Neuronal stem cell (in vitro differentiated cells): ENCODE data around the gene PSMB2.

ENCODE experiments used
- DNase-seq: peaks from one replicate; pipeline ENCODE4 v3.0.0-alpha.2; 2013; ENCODE audit warnings: low spot score
- H2AFZ ChIP-seq: one replicate; pipeline ENCODE4 v1.6.1; 2013; ENCODE audit warnings: mild to moderate bottlenecking, low read length, inconsistent platforms
- H2AK5ac ChIP-seq: 2 replicates; pipeline ENCODE4 v1.6.1; 2013; ENCODE audit warnings: low read depth, mild to moderate bottlenecking, inconsistent platforms, low read length, moderate library complexity, mixed read lengths
- H2BK120ac ChIP-seq: 2 replicates; pipeline ENCODE4 v1.6.1; 2013; ENCODE audit warnings: low read depth, mild to moderate bottlenecking, inconsistent platforms, low read length, moderate library complexity, mixed read lengths
- H2BK12ac ChIP-seq: one replicate; pipeline ENCODE4 v1.6.1; 2013; ENCODE audit warnings: low read length, inconsistent platforms
- H2BK15ac ChIP-seq: 2 replicates; pipeline ENCODE4 v1.6.1; 2013; ENCODE audit warnings: mild to moderate bottlenecking, low read length, inconsistent platforms, mixed read lengths
- H2BK5ac ChIP-seq: one replicate; pipeline ENCODE4 v1.6.1; 2013; ENCODE audit warnings: inconsistent platforms, mild to moderate bottlenecking, low read length, moderate library complexity
- H3K14ac ChIP-seq: one replicate; pipeline ENCODE4 v1.6.1; 2013; ENCODE audit warnings: low read length, inconsistent platforms
- H3K18ac ChIP-seq: 2 replicates; pipeline ENCODE4 v1.6.1; 2013; ENCODE audit warnings: low read length, inconsistent platforms
- H3K23ac ChIP-seq: 2 replicates; pipeline ENCODE4 v1.6.1; 2013; ENCODE audit warnings: low read depth, mild to moderate bottlenecking, mixed read lengths, low read length, inconsistent platforms; ENCODE audit not compliant: poor library complexity
- H3K27ac ChIP-seq: replicated peaks from 3 replicates; pipeline ENCODE4 v1.5.1; 2013; ENCODE audit warnings: low read length, inconsistent platforms
- H3K27me3 ChIP-seq, 3 experiments: 2 replicates each; pipeline ENCODE4 v1.6.1; 2013; ENCODE audit warnings: low read length in 3 of 3, mild to moderate bottlenecking in 2 of 3, inconsistent platforms in 1 of 3, low read depth in 1 of 3, mixed read lengths in 1 of 3, moderate library complexity in 1 of 3; ENCODE audit not compliant: control insufficient read depth in 3 of 3, insufficient read depth in 3 of 3
- H3K36me3 ChIP-seq, 2 donors: replicated peaks in 1 of 2; 2 replicates each; pipeline ENCODE4 v1.6.1; 2013; ENCODE audit warnings: low read length in 2 of 2; ENCODE audit not compliant: control insufficient read depth in 2 of 2, insufficient read depth in 2 of 2
- H3K4ac ChIP-seq: 2 replicates; pipeline ENCODE4 v1.6.1; 2013; ENCODE audit warnings: inconsistent platforms, mild to moderate bottlenecking, low read length, moderate library complexity
- H3K4me1 ChIP-seq, 2 donors: 1 replicate in 1 of 2; 2 replicates in 1 of 2; pipeline ENCODE4 v1.6.1; 2013; ENCODE audit warnings: low read length in 2 of 2, low read depth in 1 of 2; ENCODE audit not compliant: control insufficient read depth in 2 of 2, insufficient read depth in 1 of 2
- H3K4me2 ChIP-seq: one replicate; pipeline ENCODE4 v1.6.1; 2013; ENCODE audit warnings: mild to moderate bottlenecking, low read length, inconsistent platforms; ENCODE audit not compliant: insufficient read depth, poor library complexity, severe bottlenecking
- H3K4me3 ChIP-seq, 2 donors: 2 replicates each; pipeline ENCODE4 v1.5.1; 2013; ENCODE audit warnings: low read length in 2 of 2, mild to moderate bottlenecking in 2 of 2, inconsistent platforms in 1 of 2, moderate library complexity in 1 of 2
- H3K79me1 ChIP-seq: one replicate; pipeline ENCODE4 v1.6.1; 2013; ENCODE audit warnings: low read depth, mild to moderate bottlenecking, inconsistent platforms, low read length, moderate library complexity
- H3K9ac ChIP-seq: one replicate; pipeline ENCODE4 v1.6.1; 2013; ENCODE audit warnings: mild to moderate bottlenecking, low read depth, low read length, inconsistent platforms; ENCODE audit not compliant: poor library complexity
- H3K9me3 ChIP-seq, 2 donors: replicated peaks in 1 of 2; 2 replicates each; pipeline versions ENCODE3 to v1.6.1; 2013; ENCODE audit warnings: low read length in 2 of 2, mild to moderate bottlenecking in 2 of 2, inconsistent platforms in 1 of 2, low read depth in 1 of 2, mixed read lengths in 1 of 2, moderate library complexity in 1 of 2; ENCODE audit not compliant: control insufficient read depth in 2 of 2, insufficient read depth in 1 of 2
- H4K8ac ChIP-seq: one replicate; pipeline ENCODE4 v1.6.1; 2013; ENCODE audit warnings: low read depth, mild to moderate bottlenecking, inconsistent platforms, low read length, moderate library complexity
- H4K91ac ChIP-seq: one replicate; pipeline ENCODE4 v1.6.1; 2013; ENCODE audit warnings: low read length, low read depth, mild to moderate bottlenecking, inconsistent platforms; ENCODE audit not compliant: poor library complexity
- WGBS, 2 donors: extraction: QIAGEN DNeasy Blood & Tissue Kit; methylation state at CpG; one replicate each; pipeline ENCODE4 v1.1.7; 2013; ENCODE audit warnings: missing lambda C conversion rate in 2 of 2, mixed read lengths in 1 of 2; ENCODE audit not compliant: insufficient read length in 2 of 2, insufficient replicate concordance in 1 of 2; ENCODE audit errors: extremely low coverage in 2 of 2; 5-methylcytosine and 5-hydroxymethylcytosine counted together

The PSMB2 gene

GRCh38 chr1:35564037-35564883, 77.1 kb downstream of the PSMB2 start:
- H3K79me1 ChIP-seq = peaks cover 2% of the 10 kb centered on the region
- peak overlapping the region; percentile 7 for H3K9ac ChIP-seq
- DNase-seq = peak; percentile 86
- no peak overlapping the region for H3K27ac ChIP-seq
- H2BK15ac ChIP-seq = no peak overlapping the region
- no peak overlapping the region for H4K8ac ChIP-seq
- H3K4me2 ChIP-seq = no peak overlapping the region
- H3K4me3 ChIP-seq = peak overlapping the region in 1 of 2 donors; percentile 13
- no peaks in the 10 kb centered on the region for H3K9me3 ChIP-seq
- no peak overlapping the region for H2BK12ac ChIP-seq
- WGBS, 2 donors = no CpG with 5 or more reads among the region's 9 CpGs
- H2BK120ac ChIP-seq = no peak overlapping the region
- H2AK5ac ChIP-seq = no peak overlapping the region
- peaks cover 23 to 55% of the 10 kb centered on the region in 2 donors for H3K36me3 ChIP-seq
- peaks cover 1 to 2% of the 10 kb centered on the region in 2 donors for H3K4me1 ChIP-seq
- no peak overlapping the region for H3K4ac ChIP-seq
- H2AFZ ChIP-seq = no peak overlapping the region
- no peak overlapping the region for H2BK5ac ChIP-seq
- H3K18ac ChIP-seq = peak overlapping the region; percentile 35
- H3K27me3 ChIP-seq = no peaks in the 10 kb centered on the region
- H4K91ac ChIP-seq = no peak overlapping the region
- peak overlapping the region; percentile 25 for H3K14ac ChIP-seq
- H3K23ac ChIP-seq = no peak overlapping the region

DNA sequence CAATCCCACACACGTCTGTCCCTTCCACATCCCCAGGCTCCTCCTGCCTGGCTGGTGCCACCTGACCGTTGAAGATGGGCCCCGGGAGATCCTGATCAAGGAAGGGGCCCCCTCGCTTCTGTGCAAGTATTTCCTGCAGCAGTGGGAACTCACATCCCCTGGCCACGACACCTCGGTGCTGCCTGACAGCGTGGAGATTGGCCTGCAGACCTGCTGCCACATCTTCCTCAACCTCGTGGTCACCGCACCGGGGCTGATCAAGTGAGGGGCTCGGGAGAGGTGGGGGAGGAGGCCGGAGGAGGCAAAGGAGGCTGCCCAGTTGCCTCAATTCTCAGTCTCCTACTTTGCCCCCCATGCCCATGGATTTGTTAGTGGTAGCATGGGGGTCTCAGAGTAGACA, 78.2 kb downstream of the PSMB2 start:
- Histone ChIP-seq H3K36me3 (peaks cover 23 to 55% of the 10 kb centered on the region in 2 donors), H3K4me2 (no peak overlapping the region), H3K23ac (no peak overlapping the region), H3K79me1 (peaks cover 2% of the 10 kb centered on the region), H3K4ac (no peak overlapping the region), H2BK120ac (no peak overlapping the region), H3K4me1 (peaks cover 7 to 8% of the 10 kb centered on the region in 2 donors), H2BK12ac (no peak overlapping the region), H2AK5ac (no peak overlapping the region), H3K4me3 (no peak overlapping the region), H4K8ac (no peak overlapping the region), H4K91ac (no peak overlapping the region), H3K9ac (peak overlapping the region; percentile 61), H3K27ac (no peak overlapping the region), H3K27me3 (no peaks in the 10 kb centered on the region), H3K18ac (no peak overlapping the region), H2BK5ac (no peak overlapping the region), H2AFZ (no peak overlapping the region), H2BK15ac (no peak overlapping the region), H3K14ac (no peak overlapping the region), H3K9me3 (no peaks in the 10 kb centered on the region)
- WGBS, 2 donors = no CpG with 5 or more reads among the region's 12 CpGs
- DNase-seq = no peak

DNA sequence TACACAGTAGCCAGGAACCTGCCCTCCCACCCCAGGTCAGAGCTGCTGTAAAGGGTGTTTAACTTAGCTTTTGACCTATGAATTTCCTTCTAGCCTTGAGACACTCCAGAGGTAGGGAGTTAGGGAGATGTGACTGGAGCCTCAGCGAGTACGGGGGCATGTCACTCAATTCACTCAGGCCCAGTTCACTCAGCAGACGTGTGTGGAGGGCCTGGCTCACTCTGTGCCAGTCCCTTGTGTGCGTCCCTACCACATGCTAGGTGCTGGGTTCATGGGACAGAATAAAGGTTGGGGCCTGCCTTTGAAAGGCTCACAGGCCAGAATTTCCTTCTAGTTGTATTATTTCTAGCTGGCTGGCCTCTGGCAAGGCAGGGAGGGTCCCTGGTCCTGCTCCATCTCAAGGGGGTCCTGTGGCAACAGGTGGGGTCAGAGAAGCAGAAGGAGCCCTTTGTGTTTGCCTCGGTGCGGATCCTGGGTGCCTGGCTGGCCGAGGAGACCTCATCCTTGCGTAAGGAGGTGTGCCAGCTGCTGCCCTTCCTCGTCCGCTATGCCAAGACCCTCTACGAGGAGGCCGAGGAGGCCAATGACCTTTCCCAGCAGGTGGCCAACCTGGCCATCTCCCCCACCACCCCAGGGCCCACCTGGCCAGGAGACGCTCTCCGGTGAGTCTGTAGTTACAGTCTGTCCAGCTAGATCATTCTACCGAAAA, 79.2 kb downstream of the PSMB2 start:
- H2AFZ ChIP-seq = no peak overlapping the region
- no peak for DNase-seq
- peaks cover 7 to 11% of the 10 kb centered on the region in 2 donors for H3K4me1 ChIP-seq
- no peak overlapping the region for H4K8ac ChIP-seq
- no peak overlapping the region for H3K9ac ChIP-seq
- peaks cover 23 to 55% of the 10 kb centered on the region in 2 donors for H3K36me3 ChIP-seq
- H2BK12ac ChIP-seq = no peak overlapping the region
- H4K91ac ChIP-seq = no peak overlapping the region
- no peak overlapping the region for H2AK5ac ChIP-seq
- H3K27me3 ChIP-seq = no peaks in the 10 kb centered on the region
- H3K9me3 ChIP-seq = no peaks in the 10 kb centered on the region
- WGBS, 2 donors = no CpG with 5 or more reads among the region's 15 CpGs
- no peak overlapping the region for H3K4me2 ChIP-seq
- H2BK15ac ChIP-seq = no peak overlapping the region
- H2BK5ac ChIP-seq = peak overlapping the region; percentile 72
- peaks cover 2% of the 10 kb centered on the region for H3K79me1 ChIP-seq
- H3K4me3 ChIP-seq = no peak overlapping the region
- no peak overlapping the region for H3K14ac ChIP-seq
- H3K4ac ChIP-seq = no peak overlapping the region
- no peak overlapping the region for H3K23ac ChIP-seq
- no peak overlapping the region for H3K27ac ChIP-seq
- no peak overlapping the region for H2BK120ac ChIP-seq
- no peak overlapping the region for H3K18ac ChIP-seq
